Hepatocyte (in vitro differentiated cells): ENCODE data around the gene RNASEL. TPM values are rescaled to one million over a fixed set of nuclear protein-coding genes. Genes with fewer than 3 reads are reported as not detected.

Source experiments
- DNase-seq: peaks from one replicate; pipeline ENCODE4 v3.0.0-alpha.2; 2016; ENCODE audit warnings: low spot score
- H2AFZ ChIP-seq: fragments of 200-600 bp; sonication (generic); 2 replicates; pipeline ENCODE4 v1.6.0; 2016; ENCODE audit warnings: antibody characterized with exemption, mild to moderate bottlenecking
- H3K27ac ChIP-seq: fragments of 200-600 bp; sonication (generic); 2 replicates; pipeline ENCODE4 v1.5.1; 2016; ENCODE audit warnings: mild to moderate bottlenecking
- H3K27me3 ChIP-seq: fragments of 200-600 bp; sonication (generic); 2 replicates; pipeline ENCODE4 v1.6.1; 2016
- H3K36me3 ChIP-seq: fragments of 200-600 bp; sonication (generic); replicated peaks from 2 replicates; pipeline ENCODE4 v1.5.1; 2016; ENCODE audit warnings: low read depth; ENCODE audit not compliant: insufficient read depth
- H3K4me1 ChIP-seq: fragments of 200-600 bp; sonication (generic); 2 replicates; pipeline ENCODE4 v1.5.1; 2016; ENCODE audit warnings: mild to moderate bottlenecking, moderate library complexity; ENCODE audit not compliant: insufficient read depth
- H3K4me2 ChIP-seq: fragments of 200-600 bp; sonication (generic); 2 replicates; pipeline ENCODE4 v1.6.0; 2016
- H3K4me3 ChIP-seq: fragments of 200-600 bp; sonication (generic); 2 replicates; pipeline ENCODE4 v1.5.1; 2016; ENCODE audit warnings: mild to moderate bottlenecking
- H3K79me2 ChIP-seq: fragments of 200-600 bp; sonication (generic); 2 replicates; pipeline ENCODE4 v1.6.0; 2017; ENCODE audit warnings: mild to moderate bottlenecking
- H3K9me2 ChIP-seq: fragments of 200-600 bp; sonication (generic); replicated peaks from 2 replicates; pipeline ENCODE4 v1.6.0; 2017; ENCODE audit warnings: mild to moderate bottlenecking; ENCODE audit not compliant: insufficient read depth
- H3K9me3 ChIP-seq: fragments of 200-600 bp; sonication (generic); 2 replicates; pipeline ENCODE4 v1.5.1; 2016; ENCODE audit warnings: low read depth, mild to moderate bottlenecking
- H4K20me1 ChIP-seq: fragments of 200-600 bp; sonication (generic); 2 replicates; pipeline ENCODE4 v1.6.0; 2016; ENCODE audit warnings: mild to moderate bottlenecking; ENCODE audit not compliant: insufficient read depth, poor library complexity, severe bottlenecking
- CTCF ChIP-seq: fragments of 200-600 bp; sonication (generic); IDR thresholded peaks from 2 replicates; pipeline ENCODE4 v1.5.1; 2016; ENCODE audit warnings: antibody characterized with exemption, mild to moderate bottlenecking; ENCODE audit not compliant: poor library complexity
- EZH2 ChIP-seq: fragments of 200-600 bp; sonication (generic); IDR thresholded peaks from 2 replicates; pipeline ENCODE4 v1.6.1; 2016; ENCODE audit warnings: antibody characterized with exemption, mild to moderate bottlenecking, borderline replicate concordance
- EZH2phosphoT487 ChIP-seq: fragments of 200-600 bp; sonication (generic); IDR thresholded peaks from one replicate; pipeline ENCODE4 v1.6.1; 2018; ENCODE audit warnings: antibody characterized with exemption, mild to moderate bottlenecking, low read depth, moderate library complexity; ENCODE audit not compliant: unreplicated experiment, severe bottlenecking
- WGBS: methylation state at CpG from one replicate; pipeline ENCODE4 v1.1.6; 2016; ENCODE audit warnings: low lambda C conversion rate; ENCODE audit errors: missing lambda C conversion rate; 5-methylcytosine and 5-hydroxymethylcytosine counted together
- polyA plus RNA-seq: library from polyadenylated mRNA; unstranded; fragments of >200 nt; fragmentation: Nextera tagmentation; extraction: Ambion mirVana; gene quantifications from 2 replicates; pipeline ENCODE4 v1.2.1, GENCODE V29; 2016
- total RNA-seq: library from RNA; depleted of rRNA; stranded (reverse); fragments of >200 nt; gene quantifications from 2 replicates; pipeline ENCODE4 v1.2.3, GENCODE V29; 2014

The RNASEL gene
- total and polyA plus RNA-seq, 2 experiments from 2014 or later: 5.3 to 6.8 TPM

GRCh38 chr1:182561456-182561855 lies 27.6 kb downstream of the RNASEL start:
- Histone ChIP-seq H2AFZ (no peak overlapping the region), H3K27ac (no peak overlapping the region), H3K4me3 (no peak overlapping the region), H3K36me3 (no peaks in the 10 kb centered on the region), H4K20me1 (no peaks in the 10 kb centered on the region), H3K9me2 (no peaks in the 10 kb centered on the region), H3K79me2 (no peaks in the 10 kb centered on the region), H3K4me2 (no peak overlapping the region), H3K27me3 (no peaks in the 10 kb centered on the region), H3K9me3 (no peaks in the 10 kb centered on the region), H3K4me1 (no peaks in the 10 kb centered on the region)
- DNase-seq: no peak
- no peak for TF ChIP-seq CTCF
- no peak for TF ChIP-seq EZH2
- no peak for TF ChIP-seq EZH2phosphoT487
- 84% methylated on average over 4 of the region's 4 CpGs for WGBS

DNA sequence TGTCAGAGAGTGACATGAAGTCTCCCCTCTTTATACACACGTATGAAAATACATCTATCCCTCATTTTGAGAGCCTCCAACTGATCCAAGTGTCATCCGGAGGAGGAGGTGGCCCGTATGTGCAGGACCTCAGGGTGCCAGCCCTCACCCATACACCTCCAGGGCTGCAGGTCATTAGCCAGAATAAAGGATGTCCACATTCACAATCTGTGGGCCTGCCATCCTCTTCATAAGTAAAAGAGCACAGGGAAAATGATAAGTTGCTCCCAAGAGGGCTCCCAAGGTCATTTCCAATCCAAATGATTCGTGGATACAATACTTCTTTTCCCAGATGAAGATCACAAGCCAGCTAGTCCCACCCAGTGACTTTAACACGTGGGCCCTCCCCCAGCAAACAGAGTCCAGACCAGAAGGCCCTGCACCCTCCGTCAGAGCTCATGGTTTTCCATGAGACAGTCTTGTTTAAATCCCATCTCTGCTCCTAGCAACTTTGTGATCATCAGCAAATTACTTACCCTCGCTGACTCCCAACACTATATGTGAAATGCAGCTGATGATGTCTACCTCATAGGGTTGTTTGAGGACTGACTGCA lies 28.6 kb downstream of the RNASEL start:
- DNase-seq: no peak
- Histone ChIP-seq H3K79me2 (no peaks in the 10 kb centered on the region), H3K4me2 (no peak overlapping the region), H3K4me3 (no peak overlapping the region), H3K36me3 (no peaks in the 10 kb centered on the region), H3K9me3 (no peaks in the 10 kb centered on the region), H3K27ac (no peak overlapping the region), H3K9me2 (no peaks in the 10 kb centered on the region), H3K4me1 (no peaks in the 10 kb centered on the region), H3K27me3 (no peaks in the 10 kb centered on the region), H2AFZ (no peak overlapping the region), H4K20me1 (no peaks in the 10 kb centered on the region)
- 82% methylated on average over 7 of the region's 7 CpGs for WGBS
- TF ChIP-seq CTCF: no peak
- no peak for TF ChIP-seq EZH2
- TF ChIP-seq EZH2phosphoT487: no peak

- H3K4me2 ChIP-seq: no peak overlapping the region
- H3K27me3 ChIP-seq: no peaks in the 10 kb centered on the region
- no peak overlapping the region for H3K4me3 ChIP-seq
- no peak overlapping the region for H2AFZ ChIP-seq
- TF ChIP-seq CTCF (no peak), EZH2phosphoT487 (no peak), EZH2 (no peak)
- H3K9me3 ChIP-seq: no peaks in the 10 kb centered on the region
- H3K27ac ChIP-seq: no peak overlapping the region
- H3K79me2 ChIP-seq: no peaks in the 10 kb centered on the region
- H3K36me3 ChIP-seq: no peaks in the 10 kb centered on the region
- no peaks in the 10 kb centered on the region for H3K9me2 ChIP-seq
- no peak for DNase-seq
- no peaks in the 10 kb centered on the region for H3K4me1 ChIP-seq
- H4K20me1 ChIP-seq: no peaks in the 10 kb centered on the region
Measured at GRCh38 chr1:182556279-182556678, 32.8 kb downstream of the RNASEL start.

DNA sequence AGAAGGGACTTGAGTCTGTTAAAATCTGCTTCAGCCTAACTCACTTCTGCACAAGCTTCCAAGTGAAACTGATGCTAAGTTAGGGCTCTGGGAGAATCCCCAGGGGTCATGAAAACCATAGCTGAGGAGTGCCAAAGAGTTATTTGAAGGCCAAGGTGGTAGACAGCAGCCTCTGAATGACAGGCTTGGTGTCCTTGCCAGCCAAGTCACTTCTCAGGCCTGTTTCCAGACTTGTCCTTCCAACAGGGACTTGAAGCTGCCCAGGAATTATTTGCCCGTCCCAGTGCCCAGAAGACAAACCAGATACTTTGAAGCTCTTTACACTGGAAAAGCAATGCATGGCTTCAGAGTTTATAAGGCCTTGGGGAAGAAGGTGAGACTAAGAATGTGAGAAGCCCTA lies 33.6 kb downstream of the RNASEL start:
- Histone ChIP-seq H3K36me3 (no peaks in the 10 kb centered on the region), H3K4me1 (no peaks in the 10 kb centered on the region), H3K9me2 (no peaks in the 10 kb centered on the region), H4K20me1 (no peaks in the 10 kb centered on the region), H3K9me3 (no peaks in the 10 kb centered on the region), H3K27me3 (no peaks in the 10 kb centered on the region), H3K79me2 (no peaks in the 10 kb centered on the region), H2AFZ (no peak overlapping the region), H3K4me2 (no peak overlapping the region), H3K4me3 (no peak overlapping the region), H3K27ac (no peak overlapping the region)
- no peak for DNase-seq
- TF ChIP-seq CTCF (no peak), EZH2phosphoT487 (no peak), EZH2 (no peak)
- 88% methylated on average over 1 of the region's 1 CpG for WGBS
